WI38 (cell line): Measurements from ENCODE around the gene FOXD4L1.
"Not testable (repeated sequence)": the region's sequence is repeated elsewhere in the genome, so short reads cannot be mapped to it uniquely, and the experiment has no call there.

ENCODE experiments used
- H3K4me3 ChIP-seq: 2 replicates; pipeline ENCODE4 v1.5.1; 2011; ENCODE audit warnings: low read depth, mild to moderate bottlenecking, control low read depth, low read length

FOXD4L1 gene

GRCh38 chr2:113524986-113525385 is 26.5 kb downstream of the FOXD4L1 start:
- H3K4me3 ChIP-seq = not testable (repeated sequence)

DNA sequence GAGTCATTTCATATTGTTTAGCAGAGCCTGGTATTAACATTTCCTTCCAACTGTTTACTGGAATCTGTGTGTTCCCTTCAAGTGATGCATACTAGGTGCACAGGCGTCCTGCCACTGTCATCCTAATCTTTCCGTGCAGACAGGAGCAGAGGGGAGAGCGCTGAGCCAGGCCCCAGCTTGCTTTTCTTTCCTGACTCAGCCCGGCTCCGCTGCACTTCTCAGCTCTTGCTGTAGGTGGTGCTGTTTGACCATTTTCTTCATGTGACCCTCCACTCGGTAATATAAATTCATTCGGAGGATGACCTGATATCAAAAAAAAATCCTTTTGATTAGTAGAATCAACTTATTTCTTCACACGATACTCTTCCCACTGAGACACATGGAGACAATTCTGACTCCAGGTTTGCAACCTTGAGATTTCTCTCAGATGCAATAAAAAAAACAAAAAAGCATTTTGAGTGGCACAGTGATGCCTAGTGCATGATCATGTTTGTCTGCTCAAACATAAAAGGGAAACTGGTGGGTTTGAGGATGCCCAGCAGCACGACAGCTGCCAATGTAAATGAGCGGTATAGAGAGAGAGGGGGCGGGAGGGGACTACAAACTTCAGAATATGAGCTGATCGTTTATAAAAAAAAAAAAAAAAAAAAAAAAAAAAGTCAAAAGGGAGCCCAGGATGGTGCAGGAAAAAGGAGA is 29.0 kb downstream of the FOXD4L1 start:
- not testable (repeated sequence) for H3K4me3 ChIP-seq

DNA sequence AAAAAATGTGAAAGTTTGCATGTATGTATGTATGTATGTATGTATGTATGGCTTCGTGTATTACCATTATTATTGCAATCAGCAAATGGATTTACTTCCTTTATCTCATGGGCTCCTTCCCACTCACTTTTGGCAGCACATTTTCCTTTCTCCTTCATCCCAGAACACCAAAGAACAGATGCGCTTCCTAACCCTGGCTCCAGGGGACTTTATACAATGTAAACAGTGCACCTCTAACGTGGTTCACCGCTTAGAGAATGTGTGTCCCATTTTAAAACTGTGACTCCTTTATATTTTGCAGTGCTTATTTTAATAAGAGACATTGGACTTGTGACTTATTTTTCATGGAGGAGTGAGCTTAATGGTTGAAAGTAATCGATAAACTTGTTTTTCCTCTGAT is 29.7 kb downstream of the FOXD4L1 start:
- not testable (repeated sequence) for H3K4me3 ChIP-seq

DNA sequence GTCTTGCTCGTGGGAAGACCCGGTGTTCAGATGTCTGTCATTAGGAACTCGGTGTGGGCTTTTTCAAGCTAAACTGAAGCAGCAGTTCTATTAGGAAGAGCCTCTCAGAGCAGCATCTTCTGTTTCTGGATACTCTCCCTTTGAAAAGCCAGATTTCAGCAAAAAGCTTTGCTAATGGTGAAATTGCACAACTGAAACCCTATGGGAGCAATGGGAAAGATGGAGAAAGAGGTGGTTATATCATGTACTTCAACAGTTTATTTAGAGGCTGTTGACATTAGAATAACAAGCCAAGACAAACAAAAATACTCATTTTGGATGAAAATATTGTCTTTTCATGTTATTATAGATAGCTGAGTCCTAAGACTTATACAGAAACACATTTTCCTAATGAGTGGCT is 30.4 kb downstream of the FOXD4L1 start:
- not testable (repeated sequence) for H3K4me3 ChIP-seq

GRCh38 chr2:113532991-113533390 is 34.5 kb downstream of the FOXD4L1 start:
- not testable (repeated sequence) for H3K4me3 ChIP-seq

- H3K4me3 ChIP-seq = not testable (repeated sequence)
Measured at GRCh38 chr2:113536573-113536972, 38.1 kb downstream of the FOXD4L1 start.

DNA sequence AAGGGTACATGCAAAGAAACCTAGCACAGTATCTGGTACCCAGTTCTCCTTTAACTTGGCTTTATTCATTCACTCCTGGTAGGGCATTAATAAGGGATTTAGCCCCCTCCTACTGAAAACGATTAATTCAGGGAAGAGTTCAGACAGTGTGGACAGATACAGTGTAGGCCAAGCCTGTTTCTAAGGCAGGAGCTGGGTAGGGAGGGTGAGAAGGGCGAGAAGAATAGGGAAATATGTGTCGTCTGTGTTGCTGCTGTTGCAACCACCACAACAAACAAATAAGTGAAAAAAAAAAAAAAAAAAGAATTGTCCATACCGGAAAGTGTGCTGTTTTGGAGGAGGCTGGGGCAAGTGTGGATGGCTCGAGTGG is 42.4 kb downstream of the FOXD4L1 start:
- H3K4me3 ChIP-seq = peak overlapping the region; percentile 64

DNA sequence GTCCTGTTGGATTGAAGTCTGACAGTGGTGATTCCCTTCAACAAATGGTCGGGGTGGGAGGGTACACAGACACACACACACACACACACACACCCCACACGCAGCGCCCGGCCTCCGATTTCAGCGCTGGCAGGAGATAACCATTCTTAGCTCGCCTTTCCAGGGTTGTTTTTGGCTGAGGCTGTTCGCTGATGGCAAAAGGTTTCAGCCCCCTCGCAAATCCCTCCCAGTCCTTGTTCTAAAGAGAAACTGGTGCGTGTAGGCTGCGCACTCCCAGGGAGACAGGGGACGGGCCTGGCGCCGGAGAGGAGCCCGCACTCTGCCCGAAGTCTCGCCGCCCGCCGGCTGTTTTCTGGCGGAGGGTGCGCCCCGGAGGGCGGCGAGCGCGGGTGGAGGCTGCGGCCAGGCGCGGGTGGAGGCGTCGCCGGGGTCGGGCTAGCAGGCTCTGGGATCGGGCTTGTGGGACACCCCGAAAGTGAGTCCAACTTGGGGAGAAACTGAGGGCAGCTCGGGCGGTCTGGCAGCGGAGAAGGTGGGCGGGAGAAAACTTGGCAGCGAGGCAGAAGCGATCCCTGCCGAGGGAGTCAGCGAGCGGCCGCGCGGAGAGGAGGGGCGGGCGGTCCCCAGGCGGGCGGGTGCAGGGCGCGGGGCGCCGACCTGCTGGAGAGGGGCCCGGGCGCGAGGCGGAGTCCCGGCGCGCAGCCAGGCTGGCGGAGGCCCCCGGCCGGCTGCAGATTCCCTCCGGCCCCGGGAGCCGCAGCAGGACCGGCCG is 42.9 kb downstream of the FOXD4L1 start:
- peak overlapping the region; percentile 64 for H3K4me3 ChIP-seq

GRCh38 chr2:113541976-113542485 is 43.6 kb downstream of the FOXD4L1 start:
- H3K4me3 ChIP-seq = peak overlapping the region; percentile 64

DNA sequence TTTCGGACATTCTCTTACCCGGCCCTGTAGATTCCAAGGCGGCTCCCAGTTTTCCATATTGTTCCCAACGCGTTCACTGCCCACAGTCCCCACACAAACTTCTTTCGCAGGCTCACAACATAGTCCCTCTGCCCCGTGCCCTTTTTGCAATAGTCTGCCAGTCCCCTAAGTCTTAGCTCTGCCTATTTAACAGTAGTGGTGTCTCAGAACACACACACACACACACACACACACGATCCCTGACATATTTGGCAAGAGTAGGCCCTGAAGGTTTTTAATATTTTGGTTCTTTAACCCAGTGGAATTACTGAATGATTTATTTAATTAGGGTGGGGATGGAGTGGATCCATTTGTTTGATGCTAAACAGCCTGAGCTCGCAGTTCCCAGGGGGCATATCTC is 44.1 kb downstream of the FOXD4L1 start:
- H3K4me3 ChIP-seq = peak overlapping the region; percentile 64
